ENCODE measurements around the gene GTPBP8.

GRCh38 chr3:113034011-113034410 is 43.2 kb downstream of the GTPBP8 start:
- TF ChIP-seq NPAS2 (CRISPR knock-in tag; IDR thresholded peaks at IDR 0.05; ENCODE audit: borderline replicate concordance), result no peak
- TF ChIP-seq ZBTB1 (CRISPR knock-in tag; IDR thresholded peaks at IDR 0.05; ENCODE audit: borderline replicate concordance), result no peak
- no peak for TF ChIP-seq SETDB1 (CRISPR knock-in tag; IDR thresholded peaks at IDR 0.05; ENCODE audit: borderline replicate concordance)
